ENCODE data around the gene CCDC112.

CCDC112 gene

GRCh38 chr5:115229606-115230005 is 66.8 kb downstream of the CCDC112 start:
- H3K4me3 ChIP-seq (ENCODE audit: low read depth, low read length) = no peak overlapping the region
- TF ChIP-seq CTCF (IDR thresholded peaks at IDR 0.05; ENCODE audit: insufficient read depth, low read depth, low read length, missing control alignments) = no peak
- DNase-seq (ENCODE audit: low read depth) = no peak

- DNase-seq (ENCODE audit: low read depth) = no peak
- no peak overlapping the region for H3K4me3 ChIP-seq (ENCODE audit: low read depth, low read length)
- no peak for TF ChIP-seq CTCF (IDR thresholded peaks at IDR 0.05; ENCODE audit: insufficient read depth, low read depth, low read length, missing control alignments)
These were observed 69.2 kb downstream of the CCDC112 start for GRCh38 chr5:115227281-115227680.

All from GM12865 (cell line).